HG03066 (cell line): ENCODE data around the gene TNFSF13.
A peak's percentile ranks its signal among the peaks of the same experiment; 100 is the strongest.

Experiments
- ATAC-seq: cut with Tn5 transposase; IDR thresholded peaks from one replicate; pipeline ENCODE4 v1.9.1; 2021; ENCODE audit warnings: low read depth; ENCODE audit not compliant: unreplicated experiment

TNFSF13 gene

GRCh38 chr17:7573324-7574080 lies 15.0 kb downstream of the TNFSF13 start:
- no peak for ATAC-seq

DNA sequence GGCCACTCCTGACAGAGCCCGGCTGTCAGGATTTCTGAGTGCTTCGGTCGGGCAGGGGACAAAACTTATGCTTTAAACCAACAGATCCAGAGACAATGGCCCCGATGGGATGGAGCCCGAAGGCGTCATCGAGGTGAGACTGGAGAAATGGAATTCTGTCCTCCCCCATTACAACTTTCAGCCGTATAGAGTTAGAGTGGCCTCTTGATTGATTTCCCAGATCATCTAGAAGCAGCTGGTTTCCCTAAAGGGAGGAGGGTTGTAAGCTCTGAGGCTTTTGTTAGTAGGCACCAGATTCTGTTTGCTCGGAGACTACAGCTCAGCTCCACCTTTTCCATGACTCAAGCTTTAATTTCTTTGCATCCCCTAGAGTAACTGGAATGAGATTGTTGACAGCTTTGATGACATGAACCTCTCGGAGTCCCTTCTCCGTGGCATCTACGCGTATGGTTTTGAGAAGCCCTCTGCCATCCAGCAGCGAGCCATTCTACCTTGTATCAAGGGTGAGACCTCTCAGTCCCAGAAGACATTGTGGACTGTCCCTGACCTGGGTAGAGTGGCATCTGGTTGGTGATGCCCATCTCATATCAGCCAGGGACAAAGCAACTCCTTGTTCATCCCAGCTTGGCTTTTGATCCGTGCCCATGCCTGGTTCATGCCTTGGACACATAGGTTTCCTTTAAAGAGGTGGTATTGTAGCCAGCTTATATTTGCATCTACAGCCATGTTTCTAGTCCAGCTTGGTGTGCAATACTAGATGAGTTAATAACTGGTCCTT lies 15.8 kb downstream of the TNFSF13 start:
- ATAC-seq: no peak

- no peak for ATAC-seq
Observed at GRCh38 chr17:7575481-7575883, 16.9 kb downstream of the TNFSF13 start.

DNA sequence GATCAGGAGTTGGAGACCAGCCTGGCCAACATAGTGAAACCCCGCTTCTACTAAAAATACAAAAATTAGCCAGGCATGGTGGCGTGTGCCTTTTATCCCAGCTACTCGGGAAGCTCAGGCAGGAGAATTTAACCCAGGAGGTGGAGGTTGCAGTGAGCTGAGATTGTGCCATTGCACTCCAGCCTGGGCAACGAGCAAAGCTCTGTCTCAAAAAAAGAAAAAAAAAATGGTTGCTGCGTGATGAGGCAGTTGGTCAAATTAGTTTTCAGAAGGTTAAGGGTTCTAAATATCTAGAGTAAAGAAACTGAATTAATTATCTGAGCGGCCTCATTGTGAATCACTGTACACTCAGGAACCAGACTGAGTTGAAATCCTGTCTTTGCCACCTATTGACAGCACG lies 17.4 kb downstream of the TNFSF13 start:
- no peak for ATAC-seq

DNA sequence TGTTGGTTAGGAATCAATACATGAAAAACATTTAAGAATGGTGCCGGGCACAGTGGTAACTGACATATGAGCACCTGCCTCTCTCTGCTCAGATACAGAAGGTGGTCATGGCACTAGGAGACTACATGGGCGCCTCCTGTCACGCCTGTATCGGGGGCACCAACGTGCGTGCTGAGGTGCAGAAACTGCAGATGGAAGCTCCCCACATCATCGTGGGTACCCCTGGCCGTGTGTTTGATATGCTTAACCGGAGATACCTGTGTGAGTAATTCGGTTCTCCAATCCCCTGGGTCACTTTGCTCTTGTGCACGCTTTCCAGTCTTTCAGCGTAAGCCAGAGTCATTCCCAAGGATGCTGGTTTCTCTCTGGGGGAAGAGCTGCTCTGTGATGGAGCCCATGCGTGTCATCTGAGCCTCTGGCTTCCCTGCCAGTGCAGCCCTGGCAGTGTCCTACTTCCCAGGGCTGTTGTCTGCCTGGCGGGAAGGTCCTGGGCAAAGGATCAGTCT lies 17.9 kb downstream of the TNFSF13 start:
- no peak for ATAC-seq

DNA sequence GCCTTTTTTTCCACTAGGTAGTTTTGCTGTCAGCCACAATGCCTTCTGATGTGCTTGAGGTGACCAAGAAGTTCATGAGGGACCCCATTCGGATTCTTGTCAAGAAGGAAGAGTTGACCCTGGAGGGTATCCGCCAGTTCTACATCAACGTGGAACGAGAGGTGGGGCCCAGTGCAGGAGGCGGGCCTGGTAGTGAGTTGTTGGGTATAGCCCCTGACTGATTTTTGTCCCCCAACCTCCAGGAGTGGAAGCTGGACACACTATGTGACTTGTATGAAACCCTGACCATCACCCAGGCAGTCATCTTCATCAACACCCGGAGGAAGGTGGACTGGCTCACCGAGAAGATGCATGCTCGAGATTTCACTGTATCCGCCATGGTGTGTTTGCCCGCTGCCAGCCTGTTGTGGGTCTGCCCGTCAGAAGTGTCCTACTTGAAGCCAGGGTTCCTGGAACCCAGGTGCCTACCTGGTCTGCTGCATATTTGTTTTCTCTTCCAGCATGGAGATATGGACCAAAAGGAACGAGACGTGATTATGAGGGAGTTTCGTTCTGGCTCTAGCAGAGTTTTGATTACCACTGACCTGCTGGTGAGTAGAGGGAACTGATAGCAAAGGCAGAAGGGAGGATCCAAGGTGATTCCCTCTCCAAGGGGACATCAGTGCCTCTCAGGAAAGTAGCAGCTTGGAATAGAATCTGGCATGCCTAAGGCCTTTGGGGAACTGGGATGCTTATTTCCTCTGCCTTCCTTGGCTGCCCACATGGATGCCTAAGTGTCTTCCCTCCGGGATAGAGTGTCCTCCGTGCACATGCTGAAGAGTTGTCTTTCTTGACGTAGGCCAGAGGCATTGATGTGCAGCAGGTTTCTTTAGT lies 19.0 kb downstream of the TNFSF13 start:
- ATAC-seq: no peak

- ATAC-seq: peak; percentile 51
Observed at GRCh38 chr17:7579001-7579833, 20.7 kb downstream of the TNFSF13 start, which contains the start of gene CD68. TSS of gene CD68 (plus strand) at chr17:7579638. CDS start at chr17:7579678, 40 bp downstream.

- ATAC-seq: no peak
Observed at GRCh38 chr17:7579834-7580603, 21.5 kb downstream of the TNFSF13 start.

- ATAC-seq: no peak
Observed at GRCh38 chr17:7580604-7581575, 22.3 kb downstream of the TNFSF13 start.

DNA sequence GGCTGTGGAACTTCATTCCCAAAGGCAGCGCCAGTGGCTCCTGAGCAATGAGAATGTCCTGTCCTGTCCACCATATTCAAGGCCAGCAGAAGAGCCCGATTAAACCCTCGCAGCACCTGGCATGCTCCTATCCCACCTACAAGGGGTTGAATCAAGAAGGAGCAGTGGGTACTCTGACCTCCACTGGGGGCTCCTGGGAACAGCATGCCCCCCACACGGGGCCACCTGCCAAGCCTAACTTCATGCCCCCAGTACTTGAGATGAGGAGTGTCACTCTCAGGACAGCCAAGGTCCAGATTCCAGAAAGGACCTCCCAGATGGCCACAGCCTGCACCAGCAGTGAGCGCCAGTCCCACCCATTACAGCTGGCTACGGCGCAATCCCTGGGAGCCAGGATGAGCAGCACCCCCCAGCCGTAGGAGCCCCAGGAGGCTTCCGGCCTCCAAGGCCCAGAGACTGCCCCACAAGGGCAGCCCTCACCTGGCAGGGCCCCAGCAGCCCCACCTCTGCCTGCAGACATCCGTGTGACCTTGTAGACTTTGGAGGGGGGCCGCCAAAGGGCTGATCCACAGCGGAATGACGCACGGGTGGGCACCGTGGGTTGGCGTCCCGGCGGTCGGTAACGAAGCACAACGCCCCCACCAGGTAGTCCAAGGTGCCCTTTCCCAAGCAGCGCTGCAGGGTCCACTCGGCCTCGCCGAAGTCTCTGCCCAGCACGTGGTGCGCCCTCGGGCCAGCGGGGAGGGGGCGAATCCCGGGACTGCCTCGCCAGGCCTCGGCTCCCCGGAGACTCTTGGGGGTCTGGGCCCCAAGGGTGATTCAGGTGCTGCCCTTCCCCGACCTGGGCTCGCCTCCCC lies 24.1 kb downstream of the TNFSF13 start:
- ATAC-seq: no peak

DNA sequence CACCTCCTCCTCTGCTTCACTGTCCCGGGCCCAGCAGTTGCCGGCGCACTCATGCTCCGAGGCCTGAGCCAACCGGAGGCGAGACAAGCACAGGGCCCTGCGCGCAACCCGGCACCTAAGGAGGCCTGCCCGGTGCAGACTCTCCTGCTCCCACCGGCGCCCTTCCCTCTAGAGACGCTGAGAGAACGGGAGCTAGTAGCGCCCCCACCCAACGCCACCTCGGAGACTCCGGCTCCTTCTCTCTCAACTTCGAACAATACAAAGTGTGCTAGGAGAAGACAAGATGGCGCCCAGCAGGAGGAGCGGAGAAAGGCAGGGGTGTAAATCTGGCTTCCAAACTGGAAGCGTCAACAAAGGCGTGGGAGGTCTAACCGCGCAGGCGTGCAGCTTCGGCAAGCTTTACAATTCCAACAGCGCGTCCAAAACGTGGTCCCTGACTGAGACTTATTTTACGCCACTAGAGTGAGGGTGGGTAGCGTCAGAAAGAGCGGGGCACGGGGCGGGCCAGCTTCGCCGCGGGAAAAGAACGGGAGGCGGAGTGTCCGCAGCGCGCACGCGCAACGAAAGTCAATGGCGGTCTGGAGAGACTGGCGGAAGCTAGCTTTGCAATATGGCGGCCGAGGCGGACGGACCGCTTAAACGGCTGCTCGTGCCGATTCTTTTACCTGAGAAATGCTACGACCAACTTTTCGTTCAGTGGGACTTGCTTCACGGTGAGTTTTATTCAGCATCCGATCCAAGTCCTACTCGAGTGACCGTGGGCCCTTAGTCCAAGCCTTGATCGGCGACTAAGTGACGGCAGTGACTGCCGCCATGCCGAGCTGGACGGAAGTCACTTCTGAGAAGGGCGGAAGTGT lies 24.9 kb downstream of the TNFSF13 start, which contains the start of gene MPDU1:
MPDU1 (plus strand) TSS at position 600 of the 857 bp plus-strand sequence; CDS start at position 611, 11 bp downstream.
- ATAC-seq: peak; percentile 64

DNA sequence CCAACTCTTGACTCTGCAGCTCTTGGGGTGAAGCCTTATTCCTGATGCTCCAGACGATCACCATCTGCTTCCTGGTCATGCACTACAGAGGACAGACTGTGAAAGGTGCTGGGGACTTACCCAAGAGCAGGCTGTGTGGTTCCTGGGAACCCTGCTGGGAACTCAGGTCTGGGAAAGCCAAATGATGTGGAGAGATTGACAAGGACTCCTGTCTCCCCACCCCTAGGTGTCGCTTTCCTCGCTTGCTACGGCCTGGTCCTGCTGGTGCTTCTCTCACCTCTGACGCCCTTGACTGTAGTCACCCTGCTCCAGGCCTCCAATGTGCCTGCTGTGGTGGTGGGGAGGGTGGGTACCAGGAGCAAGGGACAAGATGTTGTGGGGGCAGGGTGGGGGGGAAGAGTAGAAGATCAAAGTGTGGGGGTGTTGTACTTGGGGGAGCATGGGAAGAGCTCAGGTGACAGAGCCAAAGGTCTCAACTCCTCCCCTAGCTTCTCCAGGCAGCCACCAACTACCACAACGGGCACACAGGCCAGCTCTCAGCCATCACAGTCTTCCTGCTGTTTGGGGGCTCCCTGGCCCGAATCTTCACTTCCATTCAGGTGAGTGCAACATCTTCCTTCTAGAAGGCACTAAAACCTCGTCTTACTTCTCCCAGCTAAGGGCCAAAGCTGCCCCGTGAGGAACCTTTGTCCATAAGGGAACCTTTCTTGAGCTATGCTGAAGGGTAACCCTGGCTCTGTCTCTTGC lies 28.3 kb downstream of the TNFSF13 start:
- no peak for ATAC-seq

- no peak for ATAC-seq
Observed at GRCh38 chr17:7587420-7588151, 29.0 kb downstream of the TNFSF13 start.

GRCh38 chr17:7588553-7589203 lies 30.1 kb downstream of the TNFSF13 start:
- no peak for ATAC-seq
